T1000 (cell line): ENCODE data around the gene MYO1C.
"Not testable (repeated sequence)": the region's sequence is repeated elsewhere in the genome, so short reads cannot be mapped to it uniquely, and the experiment has no call there.

ENCODE experiments used
- DNase-seq: peaks from one replicate; lab custom pipeline; 2025; ENCODE audit warnings: mixed read lengths; lab: John Stamatoyannopoulos, UW

MYO1C gene

DNA sequence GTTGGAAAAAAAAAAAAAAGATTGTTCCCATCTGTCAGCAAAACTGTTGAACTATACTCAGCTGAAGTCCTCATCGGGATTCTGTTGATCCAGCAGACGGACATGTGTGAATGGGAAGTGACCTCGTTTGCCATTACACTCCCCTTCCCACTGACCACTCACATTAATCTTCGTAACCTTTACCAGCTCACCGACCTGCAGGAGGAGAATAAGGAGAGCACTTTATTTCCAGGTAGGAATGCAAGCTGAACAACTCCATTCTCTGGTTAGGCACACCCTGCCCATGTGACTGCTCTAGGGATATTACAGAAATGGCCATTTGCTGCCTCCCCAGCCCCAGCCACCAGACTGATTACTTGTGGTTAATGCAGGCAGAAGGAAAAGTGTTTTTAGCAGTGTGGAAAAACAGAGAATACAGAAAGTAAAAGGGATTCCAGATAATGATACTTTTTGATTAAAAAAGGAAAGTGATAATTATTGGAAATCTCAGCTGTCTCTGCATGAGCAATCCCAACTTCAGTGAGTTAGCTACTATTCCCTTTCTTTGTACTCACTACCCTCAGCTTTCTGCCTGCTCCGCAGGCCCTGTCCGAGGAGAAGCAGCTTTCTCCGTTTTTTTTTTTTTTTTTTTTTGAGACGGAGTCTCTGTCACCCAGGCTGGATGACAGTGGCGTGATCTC is 68.9 kb downstream of the MYO1C start:
- no peak for DNase-seq

DNA sequence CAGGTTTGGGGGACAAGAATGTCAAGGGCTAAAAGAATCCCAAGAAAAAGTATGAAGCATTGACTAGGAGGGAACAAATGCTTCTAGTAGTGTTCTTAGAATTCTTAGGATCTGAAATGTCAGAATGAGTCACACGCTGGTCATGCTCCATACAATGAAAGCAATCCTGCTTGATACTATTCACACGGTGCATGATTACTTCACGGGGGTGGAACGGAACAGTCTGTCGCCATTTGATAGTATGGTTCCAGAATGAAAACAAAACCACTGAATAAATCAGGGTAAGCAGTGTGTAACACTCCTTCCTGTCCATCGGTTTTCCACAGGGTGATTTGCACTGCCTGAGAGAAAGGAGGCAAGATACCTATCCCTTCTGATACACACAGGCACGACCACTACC is 69.6 kb downstream of the MYO1C start:
- peak; percentile 40 for DNase-seq

DNA sequence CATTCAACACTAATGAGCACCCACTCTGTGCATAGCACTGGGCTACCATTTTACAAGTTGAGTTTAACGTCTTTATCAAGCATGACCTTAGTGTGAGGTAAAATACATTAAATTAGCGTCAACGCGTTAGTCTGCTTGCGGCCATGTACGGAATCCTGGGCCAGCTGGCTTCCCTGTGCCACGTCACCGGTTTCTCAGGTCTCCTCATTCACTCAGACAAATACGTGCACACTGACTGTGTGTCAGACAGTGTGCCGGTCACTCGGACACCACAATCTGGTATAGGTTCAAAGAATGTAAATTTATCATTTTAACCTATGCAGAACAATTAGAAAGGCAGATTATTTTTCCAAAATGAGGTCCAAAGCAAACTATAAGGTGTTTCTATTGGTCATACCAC is 71.0 kb downstream of the MYO1C start:
- DNase-seq: no peak

DNA sequence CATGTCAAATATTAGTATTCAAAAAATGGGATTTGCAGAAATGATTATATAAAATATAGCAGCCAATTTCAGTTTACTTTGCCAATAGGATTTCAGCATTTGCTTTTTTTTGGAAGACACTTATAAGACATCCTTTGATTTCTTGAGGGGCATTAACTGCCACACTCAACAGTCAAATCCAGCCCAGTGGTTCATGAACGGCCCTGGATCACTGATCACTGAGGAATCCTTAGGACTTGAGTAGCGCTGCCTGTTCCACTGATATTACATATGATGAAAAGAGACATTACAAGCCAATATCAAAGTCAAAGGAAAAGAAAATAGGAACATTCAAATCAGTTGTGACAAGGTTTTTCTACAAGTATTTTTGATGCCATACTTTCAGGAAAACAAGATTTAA is 71.5 kb downstream of the MYO1C start:
- DNase-seq: no peak

DNA sequence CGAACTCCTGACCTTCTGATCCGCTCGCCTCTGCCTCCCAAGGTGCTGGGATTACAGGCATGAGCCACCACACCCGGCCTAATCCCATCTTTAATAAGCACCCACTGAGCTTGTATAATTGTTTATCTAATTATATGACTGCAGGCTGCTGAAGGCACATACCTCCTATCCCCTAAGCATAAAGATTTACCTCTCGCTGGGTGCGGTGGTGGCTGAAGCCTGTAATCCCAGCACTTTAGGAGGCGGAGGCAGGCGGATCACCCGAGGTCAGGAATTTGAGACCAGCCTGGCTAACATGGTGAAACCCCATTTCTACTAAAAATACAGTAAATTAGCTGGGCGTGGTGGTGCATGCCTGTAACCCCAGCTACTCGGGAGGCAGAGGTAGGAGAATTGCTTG is 72.3 kb downstream of the MYO1C start:
- DNase-seq: no peak

DNA sequence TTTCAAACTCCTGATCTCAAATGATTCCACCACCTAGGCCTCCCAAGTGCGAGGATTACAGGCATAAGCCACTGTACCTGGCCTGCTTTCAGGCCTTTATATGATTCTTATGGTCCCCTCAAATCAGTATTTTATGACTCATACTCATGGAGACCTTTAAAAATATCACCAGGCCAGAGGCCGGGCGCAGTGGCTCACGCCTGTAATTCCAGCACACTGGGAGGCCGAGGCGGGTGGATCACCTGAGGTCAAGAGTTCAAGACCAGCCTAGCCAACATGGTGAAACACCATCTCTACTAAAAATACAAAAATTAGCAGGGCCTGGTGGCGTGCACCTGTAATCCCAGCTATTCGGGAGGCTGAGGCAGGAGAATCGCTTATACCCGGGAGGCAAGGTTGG is 74.0 kb downstream of the MYO1C start:
- not testable (repeated sequence) for DNase-seq

DNA sequence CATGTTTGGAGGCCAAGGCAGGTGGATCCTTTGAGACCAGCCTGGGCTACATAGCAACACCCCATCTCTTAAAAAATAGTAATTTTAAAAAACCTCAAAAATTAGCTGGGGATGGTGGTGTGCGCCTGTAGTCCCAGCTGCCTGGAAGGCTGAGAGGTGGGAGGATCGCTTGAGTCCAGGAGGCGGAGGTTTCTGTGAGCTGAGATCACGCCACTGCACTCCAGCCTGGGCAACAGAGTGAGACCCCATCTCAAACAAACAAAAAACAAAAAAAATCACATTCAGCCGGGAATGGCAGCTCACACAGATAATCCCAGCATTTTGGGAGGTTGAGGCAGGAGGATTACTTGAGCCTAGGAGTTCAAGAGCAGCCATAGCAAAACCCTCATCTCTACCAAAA is 76.1 kb downstream of the MYO1C start:
- DNase-seq: no peak

DNA sequence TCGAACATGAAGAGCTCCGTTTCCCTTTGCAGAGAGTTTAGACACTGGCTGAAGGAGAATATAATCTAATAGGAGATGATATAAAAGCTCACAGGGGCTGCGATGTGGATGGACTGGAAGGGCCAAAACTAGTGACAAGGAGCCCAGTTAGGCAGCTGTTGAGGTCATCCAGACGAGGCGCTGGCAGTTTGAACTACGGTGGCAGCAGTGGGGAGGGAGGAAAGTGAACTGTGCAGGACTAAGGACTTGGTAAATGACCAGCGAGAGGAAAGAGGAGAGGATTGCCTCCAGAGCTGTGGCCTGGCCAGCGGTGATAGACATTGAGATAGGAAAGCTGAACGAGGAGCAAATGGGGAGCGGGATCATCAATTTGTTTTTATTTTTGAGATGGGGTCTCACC is 77.9 kb downstream of the MYO1C start:
- DNase-seq: no peak
